ENCODE results near the gene TNFRSF25.

TNFRSF25 gene

GRCh38 chr1:6503884-6504602 lies 38.1 kb upstream of the TNFRSF25 start:
- ChIA-PET CTCF (interaction anchor here (1.8 to 8.4 kb wide), 4 partner anchors 14 to 51 kb away, joined by 4 to 96 read pairs (median 9); partner anchors contain the start of gene PLEKHG5), POLR2A (no interaction called here)
- no peak overlapping the region for H3K4me3 ChIP-seq (ENCODE audit: low read depth, low read length)
- no peak for DNase-seq (ENCODE audit: low read depth, low spot score)
- TF ChIP-seq, protein P1, sequence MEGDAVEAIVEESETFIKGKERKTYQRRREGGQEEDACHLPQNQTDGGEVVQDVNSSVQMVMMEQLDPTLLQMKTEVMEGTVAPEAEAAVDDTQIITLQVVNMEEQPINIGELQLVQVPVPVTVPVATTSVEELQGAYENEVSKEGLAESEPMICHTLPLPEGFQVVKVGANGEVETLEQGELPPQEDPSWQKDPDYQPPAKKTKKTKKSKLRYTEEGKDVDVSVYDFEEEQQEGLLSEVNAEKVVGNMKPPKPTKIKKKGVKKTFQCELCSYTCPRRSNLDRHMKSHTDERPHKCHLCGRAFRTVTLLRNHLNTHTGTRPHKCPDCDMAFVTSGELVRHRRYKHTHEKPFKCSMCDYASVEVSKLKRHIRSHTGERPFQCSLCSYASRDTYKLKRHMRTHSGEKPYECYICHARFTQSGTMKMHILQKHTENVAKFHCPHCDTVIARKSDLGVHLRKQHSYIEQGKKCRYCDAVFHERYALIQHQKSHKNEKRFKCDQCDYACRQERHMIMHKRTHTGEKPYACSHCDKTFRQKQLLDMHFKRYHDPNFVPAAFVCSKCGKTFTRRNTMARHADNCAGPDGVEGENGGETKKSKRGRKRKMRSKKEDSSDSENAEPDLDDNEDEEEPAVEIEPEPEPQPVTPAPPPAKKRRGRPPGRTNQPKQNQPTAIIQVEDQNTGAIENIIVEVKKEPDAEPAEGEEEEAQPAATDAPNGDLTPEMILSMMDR (IDR thresholded peaks at IDR 0.05; ENCODE audit: insufficient read depth, low read length, missing control alignments) = no peak

GRCh38 chr1:6502000-6502891 lies 36.3 kb upstream of the TNFRSF25 start:
- POLR2A ChIA-PET = no interaction called here
- CTCF ChIA-PET = interaction anchor here (0.8 to 8.4 kb wide), 7 partner anchors 10 to 52 kb away, joined by 3 to 96 read pairs (median 4); partner anchors contain the start of gene PLEKHG5
- TF ChIP-seq, protein P1 (IDR thresholded peaks at IDR 0.05; ENCODE audit: insufficient read depth, low read length, missing control alignments) = no peak
- DNase-seq (ENCODE audit: low read depth, low spot score) = no peak
- no peak overlapping the region for H3K4me3 ChIP-seq (ENCODE audit: low read depth, low read length)

- ChIA-PET POLR2A (no interaction called here), CTCF (interaction anchor here (1.7 to 8.4 kb wide), 3 partner anchors 11 to 15 kb away, joined by 4 to 96 read pairs (median 13); partner anchors contain the start of gene PLEKHG5)
- no peak for DNase-seq (ENCODE audit: low read depth, low spot score)
- TF ChIP-seq, protein P1 (IDR thresholded peaks at IDR 0.05; ENCODE audit: insufficient read depth, low read length, missing control alignments) = no peak
- no peak overlapping the region for H3K4me3 ChIP-seq (ENCODE audit: low read depth, low read length)
Measured at GRCh38 chr1:6501279-6501813, 35.4 kb upstream of the TNFRSF25 start.

- POLR2A ChIA-PET = no interaction called here
- CTCF ChIA-PET = interaction anchor here (0.6 to 8.4 kb wide), 3 partner anchors 10 to 38 kb away, joined by 3 to 96 read pairs (median 13); partner anchors contain the start of gene PLEKHG5
Measured at GRCh38 chr1:6500544-6501278, 34.7 kb upstream of the TNFRSF25 start.

DNA sequence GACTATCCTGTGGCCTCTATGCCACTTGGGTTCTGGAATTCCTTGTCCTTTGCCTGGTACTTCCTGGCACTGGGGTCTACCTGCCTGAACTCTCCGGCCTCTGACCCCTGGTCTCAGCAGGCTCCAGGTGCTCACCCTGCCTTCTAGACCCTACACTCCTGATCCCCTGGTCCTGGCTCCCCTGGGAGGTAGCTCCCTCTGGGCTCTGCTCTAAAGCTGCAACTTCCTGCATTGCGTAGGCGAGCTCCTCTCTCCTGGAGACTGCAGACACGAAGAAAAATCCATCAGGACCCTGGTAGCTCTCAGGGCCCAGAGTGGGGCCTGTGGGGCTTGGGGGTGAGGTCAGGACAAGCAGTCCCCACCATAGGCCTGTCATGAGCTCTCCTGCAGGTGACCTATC lies 33.3 kb upstream of the TNFRSF25 start:
- no peak for DNase-seq (ENCODE audit: low read depth, low spot score)
- ChIA-PET CTCF (interaction anchor here (1.7 to 8.4 kb wide), 3 partner anchors 9 to 55 kb away, joined by 6 to 96 read pairs (median 25); partner anchors contain the start of genes NOL9, PLEKHG5 and TAS1R1), POLR2A (no interaction called here)
- H3K4me3 ChIP-seq (ENCODE audit: low read depth, low read length) = no peak overlapping the region
- TF ChIP-seq, protein P1 (IDR thresholded peaks at IDR 0.05; ENCODE audit: insufficient read depth, low read length, missing control alignments) = no peak

More at GRCh38 chr1:6500544-6501278, 34.7 kb upstream of the TNFRSF25 start:
- TF ChIP-seq, protein P1 (IDR thresholded peaks at IDR 0.05; ENCODE audit: insufficient read depth, low read length, missing control alignments) = no peak
- H3K4me3 ChIP-seq (ENCODE audit: low read depth, low read length) = no peak overlapping the region
- DNase-seq (ENCODE audit: low read depth, low spot score) = no peak

All from AG04449 (cell line).